ENCODE results near the gene MEA1. TPM values are rescaled to one million over a fixed set of nuclear protein-coding genes. Genes with fewer than 3 reads are reported as not detected.

Gene MEA1
- total and polyA plus RNA-seq, 2 donors (not counting 1 experiment from before 2014, with no cell fraction given) = 60.9 to 81.0 TPM

- DNase-seq (ENCODE audit: low read depth in 2 of 2) = no peak
- H3K4me1 ChIP-seq (ENCODE audit: control insufficient read depth, extremely low read depth, insufficient read depth, low read length) = no peaks in the 10 kb centered on the region
- H3K36me3 ChIP-seq (ENCODE audit: control insufficient read depth, insufficient read depth, low read length) = peaks cover 19% of the 10 kb centered on the region
- no peak overlapping the region for H3K4me2 ChIP-seq (ENCODE audit: extremely low read depth, insufficient read depth, low read length)
- H3K27ac ChIP-seq (ENCODE audit: insufficient read depth, low read length) = no peak overlapping the region
- H3K4me3 ChIP-seq (replicated peaks in 1 of 4; ENCODE audit: control extremely low read depth in 1 of 4, insufficient read depth in 1 of 4, low read depth in 3 of 4, low read length in 4 of 4) = no peak overlapping the region
- no peak for TF ChIP-seq EZH2 (IDR thresholded peaks at IDR 0.05; ENCODE audit: low read length, missing control alignments)
- no peak for TF ChIP-seq CTCF (conservative IDR thresholded peaks at IDR 0.05 in 1 of 2, IDR thresholded peaks at IDR 0.05 in 1 of 2; ENCODE audit: low read depth in 1 of 2, low read length in 2 of 2)
- H3K9me3 ChIP-seq (ENCODE audit: control insufficient read depth, insufficient read depth, low read depth, low read length) = no peaks in the 10 kb centered on the region
- peaks cover 10% of the 10 kb centered on the region for H3K79me2 ChIP-seq (ENCODE audit: control insufficient read depth, insufficient read depth, low read length)
- no peak overlapping the region for H3K9ac ChIP-seq (ENCODE audit: insufficient read depth, low read length)
- no peaks in the 10 kb centered on the region for H4K20me1 ChIP-seq (ENCODE audit: control insufficient read depth, extremely low read depth, insufficient read depth, low read length)
- no peak overlapping the region for H2AFZ ChIP-seq (ENCODE audit: low read length)
- no peaks in the 10 kb centered on the region for H3K27me3 ChIP-seq (ENCODE audit: control insufficient read depth, insufficient read depth, low read length)
These were observed 15.4 kb upstream of the MEA1 start for GRCh38 chr6:43029120-43029519.

GRCh38 chr6:43026365-43026764 is 12.6 kb upstream of the MEA1 start:
- H3K36me3 ChIP-seq (ENCODE audit: control insufficient read depth, insufficient read depth, low read length) = peaks cover 21% of the 10 kb centered on the region
- H3K27me3 ChIP-seq (ENCODE audit: control insufficient read depth, insufficient read depth, low read length) = no peaks in the 10 kb centered on the region
- H3K9ac ChIP-seq (ENCODE audit: insufficient read depth, low read length) = no peak overlapping the region
- no peaks in the 10 kb centered on the region for H3K9me3 ChIP-seq (ENCODE audit: control insufficient read depth, insufficient read depth, low read depth, low read length)
- H3K79me2 ChIP-seq (ENCODE audit: control insufficient read depth, insufficient read depth, low read length) = peaks cover 32% of the 10 kb centered on the region
- H3K4me3 ChIP-seq (replicated peaks in 1 of 4; ENCODE audit: control extremely low read depth in 1 of 4, insufficient read depth in 1 of 4, low read depth in 3 of 4, low read length in 4 of 4) = no peak overlapping the region
- no peak for TF ChIP-seq EZH2 (IDR thresholded peaks at IDR 0.05; ENCODE audit: low read length, missing control alignments)
- no peak for TF ChIP-seq CTCF (conservative IDR thresholded peaks at IDR 0.05 in 1 of 2, IDR thresholded peaks at IDR 0.05 in 1 of 2; ENCODE audit: low read depth in 1 of 2, low read length in 2 of 2)
- no peaks in the 10 kb centered on the region for H3K4me1 ChIP-seq (ENCODE audit: control insufficient read depth, extremely low read depth, insufficient read depth, low read length)
- H2AFZ ChIP-seq (ENCODE audit: low read length) = no peak overlapping the region
- DNase-seq (ENCODE audit: low read depth in 2 of 2) = no peak
- H4K20me1 ChIP-seq (ENCODE audit: control insufficient read depth, extremely low read depth, insufficient read depth, low read length) = no peaks in the 10 kb centered on the region
- H3K4me2 ChIP-seq (ENCODE audit: extremely low read depth, insufficient read depth, low read length) = no peak overlapping the region
- H3K27ac ChIP-seq (ENCODE audit: insufficient read depth, low read length) = no peak overlapping the region

- H3K27me3 ChIP-seq (ENCODE audit: control insufficient read depth, insufficient read depth, low read length) = no peaks in the 10 kb centered on the region
- no peaks in the 10 kb centered on the region for H4K20me1 ChIP-seq (ENCODE audit: control insufficient read depth, extremely low read depth, insufficient read depth, low read length)
These were observed 10.7 kb upstream of the MEA1 start for GRCh38 chr6:43024436-43024835.

More at GRCh38 chr6:43024436-43024835, 10.7 kb upstream of the MEA1 start:
- Histone ChIP-seq H3K4me3 (replicated peaks in 1 of 4; ENCODE audit: control extremely low read depth in 1 of 4, insufficient read depth in 1 of 4, low read depth in 3 of 4, low read length in 4 of 4) (no peak overlapping the region), H3K9me3 (ENCODE audit: control insufficient read depth, insufficient read depth, low read depth, low read length) (no peaks in the 10 kb centered on the region), H3K79me2 (ENCODE audit: control insufficient read depth, insufficient read depth, low read length) (peaks cover 32% of the 10 kb centered on the region), H3K27ac (ENCODE audit: insufficient read depth, low read length) (no peak overlapping the region), H2AFZ (ENCODE audit: low read length) (no peak overlapping the region), H3K4me2 (ENCODE audit: extremely low read depth, insufficient read depth, low read length) (no peak overlapping the region), H3K9ac (ENCODE audit: insufficient read depth, low read length) (no peak overlapping the region), H3K36me3 (ENCODE audit: control insufficient read depth, insufficient read depth, low read length) (peaks cover 29% of the 10 kb centered on the region), H3K4me1 (ENCODE audit: control insufficient read depth, extremely low read depth, insufficient read depth, low read length) (peaks cover 8% of the 10 kb centered on the region)
- TF ChIP-seq CTCF (conservative IDR thresholded peaks at IDR 0.05 in 1 of 2, IDR thresholded peaks at IDR 0.05 in 1 of 2; ENCODE audit: low read depth in 1 of 2, low read length in 2 of 2) = no peak
- no peak for TF ChIP-seq EZH2 (IDR thresholded peaks at IDR 0.05; ENCODE audit: low read length, missing control alignments)
- no peak for DNase-seq (ENCODE audit: low read depth in 2 of 2)
